Smooth muscle cell (in vitro differentiated cells): ENCODE results near the gene ZFP91. TPM values are rescaled to one million over a fixed set of nuclear protein-coding genes. Genes with fewer than 3 reads are reported as not detected.
A peak's percentile ranks its signal among the peaks of the same experiment; 100 is the strongest.

Source experiments
- DNase-seq: peaks from one replicate; lab custom pipeline; 2025; ENCODE audit not compliant: unreplicated experiment; lab: John Stamatoyannopoulos, UW
- H2AFZ ChIP-seq: fragments of 200-600 bp; sonication (generic); 2 replicates; pipeline ENCODE4 v1.6.0; 2016; ENCODE audit warnings: antibody characterized with exemption, low read depth, mild to moderate bottlenecking
- H3F3A ChIP-seq: fragments of 200-600 bp; sonication (generic); 2 replicates; pipeline ENCODE4 v1.6.0; 2017; ENCODE audit warnings: antibody characterized with exemption, low read depth
- H3K27ac ChIP-seq: fragments of 200-600 bp; sonication (generic); 2 replicates; pipeline ENCODE4 v1.5.1; 2016; ENCODE audit warnings: low read depth, mild to moderate bottlenecking
- H3K27me3 ChIP-seq: fragments of 200-600 bp; sonication (generic); 2 replicates; pipeline ENCODE4 v1.6.1; 2016; ENCODE audit warnings: low read depth, mild to moderate bottlenecking
- H3K36me3 ChIP-seq: fragments of 200-600 bp; sonication (generic); 2 replicates; pipeline ENCODE4 v1.5.1; 2016; ENCODE audit warnings: low read depth
- H3K4me1 ChIP-seq: fragments of 200-600 bp; sonication (generic); 2 replicates; pipeline ENCODE4 v1.5.1; 2016; ENCODE audit warnings: low read depth
- H3K4me2 ChIP-seq: fragments of 200-600 bp; sonication (generic); 2 replicates; pipeline ENCODE4 v1.6.0; 2016; ENCODE audit warnings: mild to moderate bottlenecking
- H3K4me3 ChIP-seq: fragments of 200-600 bp; sonication (generic); 2 replicates; pipeline ENCODE4 v1.5.1; 2016; ENCODE audit warnings: mild to moderate bottlenecking
- H3K79me2 ChIP-seq: fragments of 200-600 bp; sonication (generic); 2 replicates; pipeline ENCODE4 v1.6.0; 2016; ENCODE audit warnings: low read depth, mild to moderate bottlenecking
- H3K9ac ChIP-seq: fragments of 200-600 bp; sonication (generic); 2 replicates; pipeline ENCODE4 v1.6.0; 2016; ENCODE audit warnings: low read depth
- H3K9me3 ChIP-seq: fragments of 200-600 bp; sonication (generic); replicated peaks from 2 replicates; pipeline ENCODE4 v1.5.1; 2016; ENCODE audit warnings: low read depth
- H4K20me1 ChIP-seq: fragments of 200-600 bp; sonication (generic); 2 replicates; pipeline ENCODE4 v1.6.0; 2016; ENCODE audit warnings: low read depth
- WGBS: methylation state at CpG from one replicate; pipeline ENCODE4 v1.1.7; 2016; ENCODE audit warnings: low lambda C conversion rate; 5-methylcytosine and 5-hydroxymethylcytosine counted together
- polyA plus RNA-seq: library from polyadenylated mRNA; unstranded; fragments of >200 nt; fragmentation: Nextera tagmentation; extraction: Ambion mirVana; gene quantifications from 2 replicates; pipeline ENCODE4 v1.2.1, GENCODE V29; 2016
- total RNA-seq: library from RNA; depleted of rRNA; stranded (reverse); fragments of >200 nt; gene quantifications from 2 replicates; pipeline ENCODE4 v1.2.3, GENCODE V29; 2014
- TF ChIP-seq, protein P1 (sequence below): fragments of 200-600 bp; sonication (generic); IDR thresholded peaks from 2 replicates; pipeline ENCODE4 v1.5.1; 2017; ENCODE audit warnings: borderline replicate concordance, mild to moderate bottlenecking, antibody characterized with exemption; ENCODE audit not compliant: insufficient read depth, poor library complexity, severe bottlenecking

The ZFP91 gene
- total and polyA plus RNA-seq, 2 experiments from 2014 or later, result 14.5 to 47.4 TPM

DNA sequence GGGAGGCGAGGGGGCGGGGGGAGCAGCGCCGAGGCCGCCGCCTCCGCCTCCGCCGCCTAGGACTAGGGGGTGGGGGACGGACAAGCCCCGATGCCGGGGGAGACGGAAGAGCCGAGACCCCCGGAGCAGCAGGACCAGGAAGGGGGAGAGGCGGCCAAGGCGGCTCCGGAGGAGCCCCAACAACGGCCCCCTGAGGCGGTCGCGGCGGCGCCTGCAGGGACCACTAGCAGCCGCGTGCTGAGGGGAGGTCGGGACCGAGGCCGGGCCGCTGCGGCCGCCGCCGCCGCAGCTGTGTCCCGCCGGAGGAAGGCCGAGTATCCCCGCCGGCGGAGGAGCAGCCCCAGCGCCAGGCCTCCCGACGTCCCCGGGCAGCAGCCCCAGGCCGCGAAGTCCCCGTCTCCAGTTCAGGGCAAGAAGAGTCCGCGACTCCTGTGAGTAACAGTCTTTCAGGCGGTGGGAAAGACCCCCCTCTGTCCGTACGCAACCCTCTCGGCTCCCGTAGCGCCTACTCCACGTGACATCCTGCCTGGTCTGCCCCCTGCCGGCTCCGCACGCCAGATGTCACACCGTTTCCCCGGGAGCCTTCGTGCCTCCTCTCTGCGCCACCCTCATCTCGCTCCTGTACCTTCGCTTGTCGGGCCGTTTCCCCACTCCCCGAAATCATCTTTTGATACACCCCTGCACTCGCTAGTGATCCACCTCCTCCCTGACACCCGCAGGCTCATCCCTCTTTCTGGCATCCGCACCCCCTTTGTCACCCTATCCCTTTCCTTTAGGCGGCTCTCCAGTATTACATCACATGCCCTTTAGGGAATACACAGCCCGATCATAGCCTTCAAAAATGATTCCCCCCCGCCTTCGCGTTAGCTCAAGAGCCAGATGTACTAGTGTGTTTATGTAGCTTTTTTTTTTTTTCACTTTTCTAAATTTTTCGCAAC is 598 bp downstream of the ZFP91 start:
- TF ChIP-seq, protein P1, sequence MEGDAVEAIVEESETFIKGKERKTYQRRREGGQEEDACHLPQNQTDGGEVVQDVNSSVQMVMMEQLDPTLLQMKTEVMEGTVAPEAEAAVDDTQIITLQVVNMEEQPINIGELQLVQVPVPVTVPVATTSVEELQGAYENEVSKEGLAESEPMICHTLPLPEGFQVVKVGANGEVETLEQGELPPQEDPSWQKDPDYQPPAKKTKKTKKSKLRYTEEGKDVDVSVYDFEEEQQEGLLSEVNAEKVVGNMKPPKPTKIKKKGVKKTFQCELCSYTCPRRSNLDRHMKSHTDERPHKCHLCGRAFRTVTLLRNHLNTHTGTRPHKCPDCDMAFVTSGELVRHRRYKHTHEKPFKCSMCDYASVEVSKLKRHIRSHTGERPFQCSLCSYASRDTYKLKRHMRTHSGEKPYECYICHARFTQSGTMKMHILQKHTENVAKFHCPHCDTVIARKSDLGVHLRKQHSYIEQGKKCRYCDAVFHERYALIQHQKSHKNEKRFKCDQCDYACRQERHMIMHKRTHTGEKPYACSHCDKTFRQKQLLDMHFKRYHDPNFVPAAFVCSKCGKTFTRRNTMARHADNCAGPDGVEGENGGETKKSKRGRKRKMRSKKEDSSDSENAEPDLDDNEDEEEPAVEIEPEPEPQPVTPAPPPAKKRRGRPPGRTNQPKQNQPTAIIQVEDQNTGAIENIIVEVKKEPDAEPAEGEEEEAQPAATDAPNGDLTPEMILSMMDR, result peak; percentile 64
- peak overlapping the region; percentile 78 for H3K4me3 ChIP-seq
- H3K4me2 ChIP-seq, result peak overlapping the region; percentile 94
- H4K20me1 ChIP-seq, result peaks cover 46% of the 10 kb centered on the region
- no peaks in the 10 kb centered on the region for H3K9me3 ChIP-seq
- peaks cover 49% of the 10 kb centered on the region for H3K79me2 ChIP-seq
- peaks cover 11% of the 10 kb centered on the region for H3F3A ChIP-seq
- no peaks in the 10 kb centered on the region for H3K36me3 ChIP-seq
- DNase-seq, result peak; percentile 68
- peak overlapping the region; percentile 11 for H2AFZ ChIP-seq
- WGBS, result under 1% methylated on average over 56 of the region's 78 CpGs
- H3K27ac ChIP-seq, result peak overlapping the region; percentile 100
- peak overlapping the region; percentile 100 for H3K9ac ChIP-seq
- H3K27me3 ChIP-seq, result no peaks in the 10 kb centered on the region
- H3K4me1 ChIP-seq, result peaks cover 39% of the 10 kb centered on the region

DNA sequence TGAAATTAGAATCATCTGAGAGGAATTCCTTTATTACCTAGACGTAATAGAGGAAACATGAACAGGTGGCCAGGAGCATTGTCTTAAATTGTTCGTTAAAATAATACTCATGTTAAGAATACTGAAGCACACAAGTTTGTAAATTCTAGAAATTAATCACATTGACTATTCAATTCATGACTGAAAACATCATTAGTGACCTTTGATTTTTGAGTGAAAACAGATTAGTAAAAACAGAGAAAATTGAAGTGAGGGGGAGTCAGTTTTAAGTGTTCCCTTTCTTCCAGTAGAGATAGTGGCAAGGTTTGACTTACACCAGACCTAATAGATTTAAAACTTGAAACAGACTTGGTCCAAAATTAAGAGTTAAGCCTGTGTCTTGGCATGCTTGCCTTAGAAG is 1.4 kb downstream of the ZFP91 start:
- Histone ChIP-seq H3K79me2 (peaks cover 56% of the 10 kb centered on the region), H3K4me3 (peak overlapping the region; percentile 78), H3K4me1 (peaks cover 39% of the 10 kb centered on the region), H3K4me2 (peak overlapping the region; percentile 94), H4K20me1 (peaks cover 53% of the 10 kb centered on the region), H3K36me3 (peaks cover under 1% of the 10 kb centered on the region), H3K9ac (peak overlapping the region; percentile 100), H3F3A (peaks cover 11% of the 10 kb centered on the region), H2AFZ (no peak overlapping the region), H3K27me3 (no peaks in the 10 kb centered on the region), H3K9me3 (no peaks in the 10 kb centered on the region), H3K27ac (peak overlapping the region; percentile 100)
- no peak for DNase-seq
- TF ChIP-seq, protein P1, result no peak
- WGBS, result 31% methylated on average over 2 of the region's 2 CpGs

DNA sequence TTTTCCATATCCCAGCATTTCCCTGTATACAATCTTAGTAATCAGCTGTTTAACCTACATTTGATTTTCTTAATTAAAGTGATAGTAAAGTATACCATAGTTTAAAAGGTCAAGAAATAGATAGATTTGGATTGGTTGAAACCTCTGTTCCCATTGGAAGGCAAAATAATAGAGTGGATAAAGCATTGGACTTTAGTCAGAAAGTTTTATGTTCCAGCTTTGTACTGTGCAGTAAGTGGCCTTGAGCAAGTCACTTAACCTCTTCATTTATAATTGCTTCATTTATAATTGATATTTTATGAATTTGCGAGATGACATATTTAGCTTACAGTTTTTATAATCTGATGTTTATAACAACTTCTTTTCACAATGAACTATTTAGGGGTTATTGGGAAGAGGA is 3.6 kb downstream of the ZFP91 start:
- H3F3A ChIP-seq, result no peaks in the 10 kb centered on the region
- H3K4me1 ChIP-seq, result peaks cover 32% of the 10 kb centered on the region
- DNase-seq, result no peak
- H3K79me2 ChIP-seq, result peaks cover 74% of the 10 kb centered on the region
- H3K27me3 ChIP-seq, result no peaks in the 10 kb centered on the region
- no peak overlapping the region for H3K27ac ChIP-seq
- H3K9me3 ChIP-seq, result no peaks in the 10 kb centered on the region
- no peak overlapping the region for H3K4me3 ChIP-seq
- no peak overlapping the region for H2AFZ ChIP-seq
- 97% methylated on average over 1 of the region's 1 CpG for WGBS
- no peak overlapping the region for H3K9ac ChIP-seq
- peaks cover 12% of the 10 kb centered on the region for H3K36me3 ChIP-seq
- peak overlapping the region; percentile 35 for H3K4me2 ChIP-seq
- TF ChIP-seq, protein P1, result no peak
- peaks cover 74% of the 10 kb centered on the region for H4K20me1 ChIP-seq
